Activated T-cell treated with anti-CD3 and anti-CD28 coated beads for 1 hour (primary cell): ENCODE results near the gene PRPF40A.

Experiments
- DNase-seq: peaks from one replicate; pipeline ENCODE4 v3.0.0-alpha.2; 2020; ENCODE audit warnings: low read depth

The PRPF40A gene

DNA sequence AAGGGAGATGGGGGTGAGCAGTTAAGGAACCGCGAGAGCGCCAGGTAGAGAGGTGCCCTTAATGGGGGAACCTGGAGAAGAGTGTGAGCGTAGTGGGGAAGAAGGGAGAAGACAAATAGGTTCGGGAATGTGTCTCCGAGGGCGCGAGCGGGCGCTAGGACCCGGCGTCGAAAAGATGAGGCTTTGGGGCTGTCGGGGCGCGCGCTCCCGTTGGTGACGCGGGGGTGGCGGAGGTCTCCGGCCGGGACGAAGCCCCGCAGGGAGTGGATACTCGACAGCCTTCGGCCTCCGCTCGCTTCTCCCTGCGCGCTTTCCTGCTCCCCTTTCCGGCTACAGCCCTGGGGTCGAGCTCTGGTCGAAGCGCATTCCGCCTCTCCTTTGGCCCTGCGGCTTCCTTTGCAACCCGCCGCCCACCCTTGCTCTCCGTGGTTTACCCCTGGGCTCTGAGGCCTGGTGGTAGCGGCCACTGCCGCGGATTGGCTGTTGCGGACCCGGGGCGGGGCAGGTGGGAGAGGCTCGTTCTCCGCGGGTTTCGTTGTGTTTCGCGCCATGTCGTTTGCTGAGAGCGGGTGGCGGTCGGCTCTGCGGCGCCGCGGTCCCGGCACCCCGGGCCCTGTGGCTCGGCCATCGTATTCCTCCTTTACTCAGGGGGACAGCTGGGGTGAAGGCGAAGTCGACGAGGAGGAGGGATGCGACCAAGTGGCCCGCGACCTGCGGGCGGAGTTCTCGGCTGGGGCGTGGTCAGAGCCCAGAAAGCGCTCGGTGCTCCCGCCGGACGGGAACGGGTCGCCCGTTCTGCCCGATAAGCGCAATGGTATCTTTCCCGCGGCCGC, 1.0 kb upstream of the PRPF40A start, which contains the start of gene ARL6IP6:
ARL6IP6 (plus strand) TSS at position 545 of the 833 bp plus-strand sequence; CDS start at position 550, 5 bp downstream.
- peak; percentile 90 for DNase-seq

DNA sequence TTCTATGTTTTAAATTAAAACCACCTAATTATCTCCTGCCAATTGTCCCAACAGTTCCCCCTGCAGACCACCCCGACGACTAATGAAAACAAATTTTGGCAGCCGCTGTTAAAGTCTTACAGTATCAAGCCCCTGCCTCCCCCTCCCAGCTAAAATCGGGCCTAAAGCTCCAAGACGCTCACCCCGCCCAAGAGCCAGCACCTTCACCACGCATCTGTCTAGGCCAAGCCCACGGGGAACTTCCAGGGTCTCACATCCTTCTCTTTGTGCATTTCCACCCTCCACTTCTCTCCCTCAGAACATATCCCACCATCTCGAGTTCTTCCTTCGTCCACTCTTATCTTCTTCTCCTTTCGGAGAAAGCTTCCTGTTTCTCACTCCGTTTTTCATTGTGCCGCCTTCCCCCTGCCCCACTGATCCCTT, 445 bp downstream of the PRPF40A start:
- DNase-seq: peak; percentile 22

DNA sequence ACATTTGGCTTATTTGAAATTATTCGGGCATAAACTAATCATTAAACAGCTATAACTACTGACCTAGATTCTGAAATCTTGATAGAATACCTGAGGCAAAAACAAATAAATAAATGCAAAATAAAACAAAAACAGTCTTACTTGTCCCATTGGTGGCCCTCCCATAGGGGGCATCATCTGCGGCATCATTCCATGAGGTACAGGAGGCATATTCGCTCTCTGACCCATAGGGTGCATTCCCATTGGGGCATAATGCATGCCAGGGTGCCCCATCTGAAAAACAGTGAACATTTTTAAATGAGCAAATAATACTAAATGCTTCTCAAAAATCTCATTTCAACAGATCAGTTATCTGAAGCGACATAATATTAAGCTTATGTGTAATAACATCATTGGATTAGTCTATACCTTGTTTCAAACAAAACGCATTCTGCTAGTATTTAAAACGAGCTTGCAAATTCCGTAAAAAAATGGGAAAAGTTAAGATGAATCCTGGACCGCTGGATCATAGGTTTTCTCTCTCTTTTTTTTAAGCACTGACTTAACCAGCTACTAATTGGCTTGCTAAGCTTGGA, 1.3 kb downstream of the PRPF40A start:
- DNase-seq: no peak

DNA sequence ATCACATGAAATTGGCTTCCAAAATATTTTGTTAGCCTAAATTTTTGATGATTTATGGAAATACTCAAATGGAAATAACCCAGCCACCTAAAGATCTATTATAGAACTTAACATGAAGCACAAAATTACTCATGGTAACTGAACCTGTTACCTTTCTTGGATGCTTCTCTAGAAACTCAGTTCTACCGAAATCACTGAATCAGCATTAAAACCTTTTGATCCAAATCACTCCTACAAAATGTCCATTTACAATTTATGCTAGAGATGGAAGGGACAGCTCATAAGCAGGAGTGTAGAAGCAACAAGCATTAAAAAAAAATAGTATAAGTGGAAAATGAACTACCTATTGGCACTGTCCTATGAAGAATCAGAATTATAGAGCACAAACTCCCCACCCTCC, 2.1 kb downstream of the PRPF40A start:
- DNase-seq: no peak

DNA sequence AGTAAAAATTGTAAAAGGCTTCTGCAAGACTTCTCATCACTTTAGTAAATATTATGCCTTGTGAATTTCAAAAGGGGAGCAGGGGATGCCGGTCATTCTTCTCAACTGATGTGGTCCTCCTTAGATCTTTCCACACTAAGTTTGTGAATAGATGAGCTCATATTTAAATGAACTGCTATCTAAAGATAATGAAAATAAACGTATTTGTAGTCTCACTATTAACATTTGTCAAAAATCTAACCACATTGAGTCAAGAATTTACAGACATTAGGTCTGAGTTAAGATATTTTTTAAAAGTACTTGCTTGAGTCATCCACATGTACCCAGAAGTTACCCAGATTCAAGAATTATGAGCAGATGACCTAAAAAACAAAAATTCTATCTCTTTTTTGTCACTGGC, 6.5 kb downstream of the PRPF40A start:
- no peak for DNase-seq

DNA sequence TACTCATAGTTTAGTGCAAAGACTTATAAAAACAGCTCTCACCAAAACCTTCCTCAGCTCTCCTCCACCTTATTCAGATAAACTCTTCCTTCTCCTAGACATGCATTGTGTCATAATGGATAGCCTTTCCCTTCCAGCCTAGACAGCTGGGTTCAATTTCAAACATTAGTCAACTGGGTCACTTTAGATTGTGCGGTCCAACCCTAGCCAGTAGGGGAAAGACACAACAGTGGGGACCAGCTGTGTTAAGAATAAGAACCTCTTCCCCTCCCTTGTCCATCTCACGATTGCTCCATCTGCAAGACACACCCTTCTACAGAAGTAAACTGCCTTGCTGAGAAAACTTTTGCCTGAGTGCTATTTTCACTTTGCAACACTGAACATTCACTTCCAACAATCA, 8.5 kb downstream of the PRPF40A start:
- no peak for DNase-seq

DNA sequence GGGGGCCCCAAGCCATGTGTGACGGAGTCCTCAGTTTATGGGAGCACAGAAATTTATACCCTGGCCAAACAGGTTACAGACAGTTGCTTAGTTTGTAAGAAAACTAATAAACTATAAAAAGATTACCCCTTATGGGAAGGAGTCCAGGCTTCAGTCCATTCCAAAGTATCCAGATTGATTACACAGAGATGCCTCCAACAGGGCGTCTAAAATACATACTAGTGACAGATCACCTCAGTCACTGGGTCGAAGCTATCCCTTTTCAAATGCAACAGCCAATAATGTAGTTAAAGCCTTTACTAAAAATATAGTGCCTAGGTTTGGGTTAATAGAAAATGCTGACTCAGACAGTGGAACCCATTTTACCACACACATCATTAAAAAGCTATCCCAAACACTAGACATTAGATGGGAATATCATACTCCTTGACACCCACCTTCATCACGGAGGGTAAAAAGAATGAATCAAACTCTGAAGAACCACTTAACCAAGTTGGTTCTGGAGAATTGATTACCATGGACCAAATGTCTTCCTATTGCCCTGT, 10.7 kb downstream of the PRPF40A start:
- DNase-seq: no peak

DNA sequence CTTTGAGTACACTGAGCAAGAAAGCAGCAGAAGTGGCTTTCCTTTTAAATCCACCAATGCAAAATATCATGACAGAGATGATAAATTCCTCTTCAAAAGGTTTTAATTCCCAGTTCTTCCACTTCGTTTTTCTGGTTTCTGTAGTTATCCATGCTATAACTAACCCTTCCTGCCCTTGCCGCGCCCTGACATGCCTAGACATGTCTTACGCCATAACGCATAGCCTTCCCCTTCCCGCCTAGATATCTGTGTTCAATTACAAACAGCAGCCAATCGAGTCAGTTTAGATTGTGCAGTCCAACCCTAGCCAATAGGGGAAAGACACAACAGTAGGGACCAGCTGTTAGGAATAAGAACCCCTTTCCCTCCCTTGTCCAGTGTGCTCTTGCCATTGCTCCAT, 16.1 kb downstream of the PRPF40A start:
- DNase-seq: no peak

DNA sequence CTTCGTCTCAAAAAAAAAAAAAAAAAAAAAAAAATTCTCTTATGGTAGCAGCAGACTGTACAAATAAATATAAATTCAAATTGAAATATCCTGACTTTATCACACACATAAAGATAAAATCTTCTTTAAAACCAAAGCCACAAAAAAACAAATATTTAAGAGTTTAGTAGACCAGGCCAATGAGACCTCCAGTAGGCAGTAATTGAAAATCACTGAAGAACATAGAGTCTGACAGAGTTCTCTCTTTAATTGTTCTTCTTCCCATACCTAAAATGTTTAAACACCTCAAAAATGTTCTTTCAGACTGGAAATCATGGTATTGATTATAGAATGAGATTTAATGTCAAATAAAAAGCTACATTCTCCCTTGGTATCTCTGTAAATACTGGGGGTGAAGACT, 20.8 kb downstream of the PRPF40A start:
- DNase-seq: no peak

DNA sequence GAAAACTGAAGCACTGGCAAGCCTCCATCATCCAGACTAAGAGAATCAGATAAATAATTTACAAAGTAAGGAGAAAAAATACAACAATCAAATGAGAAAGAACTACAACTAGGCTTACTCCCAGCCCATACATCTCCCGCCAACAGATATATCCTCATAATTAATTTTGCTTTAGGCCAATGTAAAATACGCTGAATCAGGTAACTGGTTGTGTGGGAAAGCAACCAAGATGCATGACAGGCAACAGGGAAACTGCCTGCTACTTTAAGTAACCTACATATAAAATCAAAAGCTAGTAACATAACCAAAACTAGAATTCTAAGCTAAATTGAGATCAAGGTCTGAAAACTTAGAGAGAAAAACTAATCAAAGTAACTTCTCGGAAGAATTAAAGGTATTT, 21.5 kb downstream of the PRPF40A start:
- no peak for DNase-seq

DNA sequence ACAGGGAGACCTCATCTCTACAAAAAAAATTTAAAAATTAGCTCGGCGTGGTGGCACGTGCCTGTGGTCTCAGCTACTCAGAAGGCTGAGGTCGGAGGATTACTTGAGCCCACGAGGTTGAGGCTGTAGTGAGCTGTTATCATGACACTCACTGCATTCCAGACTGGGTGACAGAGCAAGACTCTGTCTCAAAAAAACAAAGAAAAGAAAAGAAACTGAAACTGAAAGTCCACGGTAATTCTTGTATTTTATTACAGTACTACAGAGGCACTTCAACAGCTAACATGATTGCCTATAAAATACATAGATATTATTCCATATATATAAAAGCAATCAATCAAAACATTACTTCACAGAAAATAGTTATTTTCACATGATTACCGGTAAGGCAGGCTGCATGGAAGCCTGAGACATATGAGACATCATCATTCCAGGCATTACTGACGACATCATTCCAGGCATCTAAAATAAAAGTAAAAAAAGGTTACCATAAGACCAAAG, 23.1 kb downstream of the PRPF40A start:
- no peak for DNase-seq

DNA sequence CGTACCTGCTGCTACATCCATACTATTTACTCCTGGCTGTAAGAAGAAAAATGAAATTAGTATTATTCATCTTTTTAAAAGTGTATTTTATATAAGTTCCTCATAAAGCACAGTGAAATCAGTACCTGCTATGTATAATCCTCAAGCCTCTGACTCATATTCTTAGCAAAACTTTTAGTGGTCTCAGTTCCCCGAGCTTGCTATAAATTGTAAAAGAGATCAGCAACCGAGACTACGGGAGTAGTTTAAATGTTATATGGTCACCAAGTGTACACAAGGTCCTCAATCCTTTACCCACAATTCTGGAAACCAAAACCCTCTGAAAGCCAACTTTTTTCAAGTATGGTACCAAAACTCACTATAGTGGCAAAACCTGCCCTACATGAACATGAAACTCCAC, 24.2 kb downstream of the PRPF40A start:
- DNase-seq: no peak

DNA sequence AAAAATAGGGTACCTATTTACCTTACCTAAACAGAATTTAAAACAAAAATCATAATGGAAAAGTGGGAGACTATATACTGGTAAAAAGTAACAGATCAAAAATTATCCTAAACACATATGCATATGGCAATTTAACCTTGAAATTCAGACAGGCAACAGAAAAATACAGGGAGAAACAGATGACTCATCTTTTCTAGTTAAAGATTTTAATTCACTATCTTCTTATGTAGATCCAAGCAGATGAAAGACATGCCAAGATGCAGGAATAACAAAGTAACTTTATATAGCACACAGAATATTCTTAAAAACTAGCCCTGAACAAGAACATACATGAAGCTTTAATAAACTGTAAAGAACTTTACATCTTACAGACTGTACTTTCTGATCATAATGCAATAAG, 30.9 kb downstream of the PRPF40A start:
- no peak for DNase-seq

DNA sequence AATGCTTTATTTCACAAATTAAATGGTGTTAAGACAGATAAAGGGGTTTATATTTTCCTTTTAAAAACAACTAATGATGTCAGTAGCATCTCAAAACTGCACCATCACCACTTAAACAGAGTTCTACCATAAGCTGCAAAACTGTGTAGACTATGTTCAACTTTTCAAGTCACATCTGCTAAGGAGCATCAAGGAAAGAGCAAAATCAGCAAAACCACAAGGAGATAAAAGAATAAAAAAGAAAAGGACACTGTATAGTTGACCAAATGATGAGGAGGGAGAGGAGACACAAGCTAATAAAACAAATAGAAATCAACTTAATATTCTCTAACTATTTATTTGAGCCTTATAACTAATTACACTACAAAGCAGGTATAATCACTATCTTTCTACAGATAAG, 33.9 kb downstream of the PRPF40A start:
- no peak for DNase-seq

DNA sequence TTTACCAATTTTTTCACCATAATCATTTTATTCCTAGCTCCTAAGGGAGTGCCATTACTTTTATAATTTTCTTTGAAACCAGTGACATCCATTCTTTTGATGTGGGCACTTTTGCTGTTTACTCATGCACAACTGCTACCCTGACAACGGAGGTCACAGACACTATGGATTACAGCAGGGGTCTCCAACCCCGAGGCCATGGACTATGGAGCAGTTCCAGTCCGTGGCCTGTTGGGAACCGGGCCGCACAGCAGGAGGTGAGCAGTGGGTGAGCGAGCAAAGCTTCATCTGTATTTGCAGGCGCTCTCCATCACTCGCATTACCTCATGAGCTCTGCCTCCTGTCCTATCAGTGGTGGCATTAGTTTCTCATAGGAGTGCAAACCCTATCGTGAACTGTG, 34.6 kb downstream of the PRPF40A start:
- DNase-seq: no peak

DNA sequence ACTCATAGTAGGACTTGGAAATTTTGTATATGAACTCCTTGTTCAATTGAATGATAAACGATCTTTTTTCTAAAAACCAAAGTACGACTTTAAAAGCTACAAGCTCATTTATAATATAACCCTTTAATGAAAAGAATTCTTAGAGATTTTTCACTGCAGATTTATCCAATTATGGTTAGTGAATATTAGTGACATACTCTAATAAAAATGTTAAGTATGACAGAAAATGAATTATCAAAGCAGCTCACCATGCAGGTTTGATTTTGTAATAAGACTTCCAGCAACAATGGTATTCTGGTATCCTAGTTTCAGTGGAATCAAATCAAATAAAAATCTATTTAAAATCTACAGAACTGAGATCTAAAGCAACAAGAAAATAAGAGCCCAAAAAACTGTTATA, 38.5 kb downstream of the PRPF40A start:
- DNase-seq: no peak

DNA sequence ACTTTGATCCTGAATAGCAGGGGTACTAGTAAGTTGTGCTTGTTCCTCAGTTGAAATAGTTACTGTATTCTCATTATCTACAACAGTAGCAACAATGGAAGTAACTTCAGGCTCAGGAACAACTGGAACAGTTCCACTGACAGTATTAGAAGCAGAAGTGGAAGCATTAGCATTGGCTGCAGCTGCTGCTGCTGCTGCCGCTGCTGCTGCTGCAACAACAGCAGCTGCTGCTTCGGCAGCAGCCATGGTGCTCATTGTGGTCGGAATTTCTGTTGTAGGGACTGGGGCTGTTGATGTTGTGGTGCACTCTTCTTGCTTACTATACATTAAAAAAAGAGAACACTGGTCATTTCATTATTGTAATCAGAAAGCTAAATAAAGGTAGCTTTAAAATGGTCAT, 40.8 kb downstream of the PRPF40A start:
- DNase-seq: no peak

DNA sequence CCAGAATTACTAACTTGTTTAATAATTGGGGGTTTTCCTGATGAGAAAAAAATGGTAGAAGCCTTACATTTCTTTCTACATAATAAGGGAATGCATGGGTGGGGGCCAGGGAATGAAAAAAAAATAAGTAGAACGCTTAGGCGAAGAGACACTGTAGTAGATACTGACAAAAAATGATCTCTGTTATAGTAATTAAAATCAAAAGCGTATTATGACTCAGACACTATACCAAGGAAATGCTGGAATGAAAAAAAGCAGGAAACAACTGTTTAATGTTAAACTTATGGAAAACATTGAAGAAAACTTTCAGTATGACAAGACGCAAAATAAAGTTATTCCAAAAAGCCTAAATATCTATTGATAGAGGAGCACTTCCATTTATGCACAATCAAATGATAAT, 42.9 kb downstream of the PRPF40A start:
- no peak for DNase-seq

DNA sequence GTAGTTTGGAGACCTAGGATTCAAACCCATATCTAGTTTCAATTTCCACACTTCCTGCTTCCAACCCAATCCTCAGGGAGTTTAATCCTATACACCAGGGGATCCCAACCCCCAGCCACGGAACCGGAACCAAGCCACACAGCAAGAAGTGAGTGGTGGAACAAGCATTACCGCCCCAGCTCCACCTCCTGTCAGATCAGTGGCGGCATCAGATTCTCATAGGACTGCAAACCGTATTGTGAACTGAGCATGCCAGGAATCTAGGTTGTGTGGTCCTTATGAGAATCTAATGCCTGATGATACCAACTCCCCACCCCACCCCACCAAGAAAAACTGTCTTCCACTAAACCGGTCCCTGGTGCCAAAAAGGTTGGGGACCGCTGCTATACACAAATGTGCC, 52.5 kb downstream of the PRPF40A start:
- DNase-seq: no peak

DNA sequence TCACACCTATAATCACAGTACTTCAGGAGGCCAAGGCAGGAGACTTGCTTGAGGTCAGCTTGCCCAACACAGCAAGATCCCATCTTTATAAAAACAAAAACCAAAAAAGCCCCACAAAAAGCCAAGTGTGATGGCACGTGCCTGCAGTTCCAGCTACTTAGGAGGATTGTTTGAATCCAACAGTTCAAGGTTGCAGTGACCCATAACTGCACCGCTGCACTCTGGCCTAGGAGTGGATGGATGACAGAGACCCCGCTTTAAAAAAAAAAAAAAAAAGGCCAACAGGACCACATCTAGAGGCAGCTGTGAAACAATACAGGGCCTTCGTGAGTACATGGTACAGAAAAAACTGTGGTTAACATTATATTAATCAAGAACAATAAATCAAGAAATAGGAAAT, 56.2 kb downstream of the PRPF40A start:
- DNase-seq: no peak

DNA sequence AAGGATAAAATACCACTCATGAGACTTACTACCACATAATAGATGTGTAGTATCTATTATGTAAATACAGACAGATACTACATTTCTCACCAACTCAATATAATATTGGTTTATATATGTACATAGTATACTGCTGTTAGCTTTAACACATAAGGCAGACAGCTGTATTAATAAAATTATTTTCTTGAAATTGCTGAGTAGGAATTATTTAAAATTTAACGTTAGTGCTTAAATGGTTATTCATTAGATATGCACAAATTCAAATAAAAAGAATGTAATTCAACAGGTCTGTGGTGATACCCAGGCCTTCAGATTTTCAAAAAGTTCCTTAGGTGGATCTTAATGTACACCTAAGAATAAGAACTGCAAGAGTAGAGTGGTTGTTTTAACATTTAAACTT, 59.0 kb downstream of the PRPF40A start:
- no peak for DNase-seq

DNA sequence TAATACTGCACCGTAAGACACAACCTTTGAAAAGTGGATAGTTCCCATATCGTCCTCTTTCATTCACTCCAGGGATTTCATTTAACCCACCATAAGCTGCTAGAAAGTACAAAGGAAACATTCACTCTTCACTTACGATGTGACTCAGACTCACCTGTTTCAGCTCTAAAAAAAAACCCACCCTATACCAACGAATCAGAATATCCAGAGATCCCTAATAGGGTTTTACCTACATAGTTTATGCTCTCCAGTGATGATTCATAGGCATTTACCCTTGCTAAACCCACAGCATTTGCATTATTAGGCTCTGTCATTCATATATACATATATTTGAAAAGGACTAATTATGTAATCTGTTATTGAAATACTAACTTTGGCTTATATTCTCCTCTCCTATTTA, 60.2 kb downstream of the PRPF40A start:
- DNase-seq: no peak

DNA sequence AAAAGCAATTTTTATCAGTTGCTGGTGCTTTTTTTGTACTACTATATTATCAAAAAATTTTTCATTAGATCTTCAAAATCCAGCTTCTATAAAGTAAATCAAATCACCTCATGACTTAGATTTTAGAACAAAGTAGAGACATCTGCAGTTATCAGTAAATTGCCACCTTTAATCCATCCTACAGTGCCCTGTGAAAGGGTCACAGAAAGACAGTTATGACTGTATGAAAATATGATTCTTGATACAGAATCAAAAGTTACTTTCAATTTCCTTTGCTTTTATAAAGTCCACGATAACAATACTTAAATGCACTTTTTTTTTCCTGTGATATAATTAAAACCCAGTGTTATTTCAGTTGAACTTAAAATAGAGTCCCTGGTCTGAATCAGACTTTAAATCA, 61.4 kb downstream of the PRPF40A start:
- DNase-seq: no peak
